Measurements from ENCODE around the gene BSND. TPM values are rescaled to one million over a fixed set of nuclear protein-coding genes. Genes with fewer than 3 reads are reported as not detected.

Gene BSND
- total and polyA plus RNA-seq, 9 of the 15 experiments (the other 6 are each of a cell fraction or from before 2014, with no cell fraction given): not detected

DNA sequence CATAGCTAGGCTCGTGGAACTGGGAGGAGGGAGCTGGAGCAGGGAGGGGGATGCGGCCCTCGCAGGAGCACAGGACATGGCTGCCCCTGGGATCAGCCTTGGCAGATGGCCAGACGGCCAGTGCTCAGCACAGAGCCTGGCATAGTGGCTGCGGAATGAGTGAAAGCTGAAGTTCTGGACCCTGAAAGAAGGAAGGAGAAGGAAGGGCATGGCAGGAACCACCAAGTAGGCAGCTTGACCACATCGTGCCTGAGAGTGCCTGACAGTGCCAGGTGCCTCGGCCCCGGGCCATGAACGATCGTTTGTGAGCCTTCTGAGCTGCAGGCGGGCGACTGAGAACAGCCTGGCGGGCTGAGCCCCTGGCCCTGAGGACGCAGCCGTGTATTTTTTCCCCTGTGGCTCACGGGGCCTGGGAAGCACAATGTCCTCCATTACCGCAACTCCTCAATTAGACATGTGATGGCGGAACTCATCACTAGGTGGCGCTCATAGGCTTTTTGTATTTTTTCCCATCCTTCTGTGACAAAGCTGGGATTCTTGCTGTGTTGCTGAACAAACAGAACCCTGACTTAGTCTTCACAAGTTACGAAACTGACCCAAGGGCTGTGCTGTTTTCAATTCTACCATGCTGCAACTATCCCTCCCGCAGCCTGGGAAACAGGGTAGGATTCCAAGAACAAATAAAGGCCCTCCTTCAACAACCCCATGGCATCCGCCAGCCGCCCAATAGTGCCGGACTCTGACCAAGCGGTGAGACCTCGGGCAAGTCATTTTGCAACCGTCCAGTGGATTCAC lies 48.2 kb upstream of the BSND start (continued):
- TF ChIP-seq, protein P1, sequence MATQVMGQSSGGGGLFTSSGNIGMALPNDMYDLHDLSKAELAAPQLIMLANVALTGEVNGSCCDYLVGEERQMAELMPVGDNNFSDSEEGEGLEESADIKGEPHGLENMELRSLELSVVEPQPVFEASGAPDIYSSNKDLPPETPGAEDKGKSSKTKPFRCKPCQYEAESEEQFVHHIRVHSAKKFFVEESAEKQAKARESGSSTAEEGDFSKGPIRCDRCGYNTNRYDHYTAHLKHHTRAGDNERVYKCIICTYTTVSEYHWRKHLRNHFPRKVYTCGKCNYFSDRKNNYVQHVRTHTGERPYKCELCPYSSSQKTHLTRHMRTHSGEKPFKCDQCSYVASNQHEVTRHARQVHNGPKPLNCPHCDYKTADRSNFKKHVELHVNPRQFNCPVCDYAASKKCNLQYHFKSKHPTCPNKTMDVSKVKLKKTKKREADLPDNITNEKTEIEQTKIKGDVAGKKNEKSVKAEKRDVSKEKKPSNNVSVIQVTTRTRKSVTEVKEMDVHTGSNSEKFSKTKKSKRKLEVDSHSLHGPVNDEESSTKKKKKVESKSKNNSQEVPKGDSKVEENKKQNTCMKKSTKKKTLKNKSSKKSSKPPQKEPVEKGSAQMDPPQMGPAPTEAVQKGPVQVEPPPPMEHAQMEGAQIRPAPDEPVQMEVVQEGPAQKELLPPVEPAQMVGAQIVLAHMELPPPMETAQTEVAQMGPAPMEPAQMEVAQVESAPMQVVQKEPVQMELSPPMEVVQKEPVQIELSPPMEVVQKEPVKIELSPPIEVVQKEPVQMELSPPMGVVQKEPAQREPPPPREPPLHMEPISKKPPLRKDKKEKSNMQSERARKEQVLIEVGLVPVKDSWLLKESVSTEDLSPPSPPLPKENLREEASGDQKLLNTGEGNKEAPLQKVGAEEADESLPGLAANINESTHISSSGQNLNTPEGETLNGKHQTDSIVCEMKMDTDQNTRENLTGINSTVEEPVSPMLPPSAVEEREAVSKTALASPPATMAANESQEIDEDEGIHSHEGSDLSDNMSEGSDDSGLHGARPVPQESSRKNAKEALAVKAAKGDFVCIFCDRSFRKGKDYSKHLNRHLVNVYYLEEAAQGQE (IDR thresholded peaks at IDR 0.05; ENCODE audit: borderline replicate concordance): peak; percentile 80
- TF ChIP-seq, protein P1 (CRISPR knock-in tag; IDR thresholded peaks at IDR 0.05; ENCODE audit: low read depth): no peak
- TF ChIP-seq CREM (IDR thresholded peaks at IDR 0.05; ENCODE audit: low read depth) (peak; percentile 34; the same call in 1 of the 2 replicates), CC2D1A (IDR thresholded peaks at IDR 0.05) (peak; percentile 62; the same call in 1 of the 2 replicates), L3MBTL2 (IDR thresholded peaks at IDR 0.05) (0 out of 2 replicates have a peak, but pooled peaks have one; percentile 19), YY1 (IDR thresholded peaks at IDR 0.05; ENCODE audit: borderline replicate concordance in 1 of 3, control insufficient read depth in 1 of 3, extremely low read depth in 1 of 3, insufficient read depth in 3 of 3, insufficient read length in 1 of 3, insufficient replicate concordance in 2 of 3, low read depth in 1 of 3, low read length in 2 of 3) (peak in 1 of 3 experiments; percentile 33), SMC3 (conservative IDR thresholded peaks at IDR 0.05; ENCODE audit: insufficient read depth, low read depth, low read length) (peak; percentile 32; the same call in 1 of the 2 replicates), CSDE1 (IDR thresholded peaks at IDR 0.05) (no peak), COPS2 (conservative IDR thresholded peaks at IDR 0.05) (no peak)
- TF ChIP-seq, protein P2, sequence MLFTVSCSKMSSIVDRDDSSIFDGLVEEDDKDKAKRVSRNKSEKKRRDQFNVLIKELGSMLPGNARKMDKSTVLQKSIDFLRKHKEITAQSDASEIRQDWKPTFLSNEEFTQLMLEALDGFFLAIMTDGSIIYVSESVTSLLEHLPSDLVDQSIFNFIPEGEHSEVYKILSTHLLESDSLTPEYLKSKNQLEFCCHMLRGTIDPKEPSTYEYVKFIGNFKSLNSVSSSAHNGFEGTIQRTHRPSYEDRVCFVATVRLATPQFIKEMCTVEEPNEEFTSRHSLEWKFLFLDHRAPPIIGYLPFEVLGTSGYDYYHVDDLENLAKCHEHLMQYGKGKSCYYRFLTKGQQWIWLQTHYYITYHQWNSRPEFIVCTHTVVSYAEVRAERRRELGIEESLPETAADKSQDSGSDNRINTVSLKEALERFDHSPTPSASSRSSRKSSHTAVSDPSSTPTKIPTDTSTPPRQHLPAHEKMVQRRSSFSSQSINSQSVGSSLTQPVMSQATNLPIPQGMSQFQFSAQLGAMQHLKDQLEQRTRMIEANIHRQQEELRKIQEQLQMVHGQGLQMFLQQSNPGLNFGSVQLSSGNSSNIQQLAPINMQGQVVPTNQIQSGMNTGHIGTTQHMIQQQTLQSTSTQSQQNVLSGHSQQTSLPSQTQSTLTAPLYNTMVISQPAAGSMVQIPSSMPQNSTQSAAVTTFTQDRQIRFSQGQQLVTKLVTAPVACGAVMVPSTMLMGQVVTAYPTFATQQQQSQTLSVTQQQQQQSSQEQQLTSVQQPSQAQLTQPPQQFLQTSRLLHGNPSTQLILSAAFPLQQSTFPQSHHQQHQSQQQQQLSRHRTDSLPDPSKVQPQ (CRISPR knock-in tag; IDR thresholded peaks at IDR 0.05; ENCODE audit: borderline replicate concordance): no peak
- TF ChIP-seq, protein P3, sequence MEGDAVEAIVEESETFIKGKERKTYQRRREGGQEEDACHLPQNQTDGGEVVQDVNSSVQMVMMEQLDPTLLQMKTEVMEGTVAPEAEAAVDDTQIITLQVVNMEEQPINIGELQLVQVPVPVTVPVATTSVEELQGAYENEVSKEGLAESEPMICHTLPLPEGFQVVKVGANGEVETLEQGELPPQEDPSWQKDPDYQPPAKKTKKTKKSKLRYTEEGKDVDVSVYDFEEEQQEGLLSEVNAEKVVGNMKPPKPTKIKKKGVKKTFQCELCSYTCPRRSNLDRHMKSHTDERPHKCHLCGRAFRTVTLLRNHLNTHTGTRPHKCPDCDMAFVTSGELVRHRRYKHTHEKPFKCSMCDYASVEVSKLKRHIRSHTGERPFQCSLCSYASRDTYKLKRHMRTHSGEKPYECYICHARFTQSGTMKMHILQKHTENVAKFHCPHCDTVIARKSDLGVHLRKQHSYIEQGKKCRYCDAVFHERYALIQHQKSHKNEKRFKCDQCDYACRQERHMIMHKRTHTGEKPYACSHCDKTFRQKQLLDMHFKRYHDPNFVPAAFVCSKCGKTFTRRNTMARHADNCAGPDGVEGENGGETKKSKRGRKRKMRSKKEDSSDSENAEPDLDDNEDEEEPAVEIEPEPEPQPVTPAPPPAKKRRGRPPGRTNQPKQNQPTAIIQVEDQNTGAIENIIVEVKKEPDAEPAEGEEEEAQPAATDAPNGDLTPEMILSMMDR (IDR thresholded peaks at IDR 0.05 in 2 of 3, conservative IDR thresholded peaks at IDR 0.05 in 1 of 3; ENCODE audit: insufficient read depth in 2 of 3, low read depth in 1 of 3, low read length in 3 of 3): peak; percentile 75 to 81 (median 77)
